ENCODE results near the gene FBXW12.

- TF ChIP-seq CTCF (IDR thresholded peaks at IDR 0.05) (no peak), POLR2A (IDR thresholded peaks at IDR 0.05) (no peak)
These were observed 65.8 kb downstream of the FBXW12 start for GRCh38 chr3:48437812-48438211.
